ENCODE results near the gene KCNK4. TPM values are rescaled to one million over a fixed set of nuclear protein-coding genes. Genes with fewer than 3 reads are reported as not detected.

Gene KCNK4
- total RNA-seq, 2 donors from 2014 or later = not detected

GRCh38 chr11:64284962-64285884 is 5.9 kb upstream of the KCNK4 start, which contains the start of gene GPR137:
GPR137 (plus strand) TSS chr11:64285848; CDS start chr11:64286525, 677 bp downstream.
- intact Hi-C loops (cut with DNase I) = no loop called here
- 1% methylated on average over 71 of the region's 102 CpGs; no CpG with 5 or more reads in 1 of the 2 donors for WGBS, 2 donors
- Histone ChIP-seq H3K36me3 (replicated peaks in 1 of 2; ENCODE audit: insufficient read depth in 1 of 2, low read depth in 2 of 2) (no peaks in the 10 kb centered on the region), H3K27me3 (no peaks in the 10 kb centered on the region), H3K27ac (peak within 1 kb of the TSS; percentile 70 to 91 (median 88)), H3K4me3 (peak within 1 kb of the TSS; percentile 31 to 49), H3K4me1 (peaks cover 24% of the 10 kb centered on the region), H3K9me3 (no peaks in the 10 kb centered on the region)
- DNase-seq (peak; percentile 84 to 90 (median 89)), ATAC-seq (peak; percentile 84)
- TF ChIP-seq CTCF (IDR thresholded peaks at IDR 0.05) (peak in 1 of 7 experiments; percentile 25), POLR2A (IDR thresholded peaks at IDR 0.05) (peak in 2 of 3 donors; percentile 19 to 45)

- DNase-seq (peak; percentile 70 to 85 (median 78)), ATAC-seq (no peak)
- TF ChIP-seq CTCF (IDR thresholded peaks at IDR 0.05) = no peak
- Histone ChIP-seq H3K27me3 (no peaks in the 10 kb centered on the region), H3K4me1 (peaks cover 25% of the 10 kb centered on the region), H3K9me3 (no peaks in the 10 kb centered on the region), H3K4me3 (peak overlapping the region; percentile 31 to 49), H3K36me3 (replicated peaks in 1 of 2; ENCODE audit: insufficient read depth in 1 of 2, low read depth in 2 of 2) (no peaks in the 10 kb centered on the region), H3K27ac (peak overlapping the region; percentile 70 to 91 (median 88))
- 20 to 39% methylated on average over 16 to 38 of the region's 40 CpGs for WGBS, 2 donors
- intact Hi-C loops (cut with DNase I) = no loop called here
Measured at GRCh38 chr11:64285885-64286800, 5.0 kb upstream of the KCNK4 start.

GRCh38 chr11:64286801-64287159 is 4.3 kb upstream of the KCNK4 start:
- no peak overlapping the region for H3K4me3 ChIP-seq
- no peak overlapping the region for H3K27ac ChIP-seq
- 60 to 64% methylated on average over 9 of the region's 9 CpGs for WGBS, 2 donors
- DNase-seq = no peak
- H3K27me3 ChIP-seq = peaks cover 0 to 6% of the 10 kb centered on the region in 2 donors
- H3K9me3 ChIP-seq = no peaks in the 10 kb centered on the region
- no peak for ATAC-seq
- no peaks in the 10 kb centered on the region for H3K36me3 ChIP-seq (replicated peaks in 1 of 2; ENCODE audit: insufficient read depth in 1 of 2, low read depth in 2 of 2)
- intact Hi-C loops (cut with DNase I) = no loop called here
- H3K4me1 ChIP-seq = peaks cover 32% of the 10 kb centered on the region
- TF ChIP-seq POLR2A (IDR thresholded peaks at IDR 0.05) = no peak
- TF ChIP-seq CTCF (IDR thresholded peaks at IDR 0.05) = no peak

GRCh38 chr11:64287676-64288352 is 3.3 kb upstream of the KCNK4 start:
- ATAC-seq (no peak), DNase-seq (no peak)
- TF ChIP-seq POLR2A (IDR thresholded peaks at IDR 0.05) (no peak), CTCF (IDR thresholded peaks at IDR 0.05) (no peak)
- Histone ChIP-seq H3K9me3 (no peaks in the 10 kb centered on the region), H3K27me3 (peaks cover 0 to 16% of the 10 kb centered on the region in 2 donors), H3K27ac (no peak overlapping the region), H3K4me3 (no peak overlapping the region), H3K4me1 (peaks cover 40% of the 10 kb centered on the region), H3K36me3 (replicated peaks in 1 of 2; ENCODE audit: insufficient read depth in 1 of 2, low read depth in 2 of 2) (no peaks in the 10 kb centered on the region)
- WGBS, 2 donors = 94% methylated on average over 33 of the region's 33 CpGs; no CpG with 5 or more reads in 1 of the 2 donors
- intact Hi-C loops (cut with DNase I) = no loop called here
